Measurements from ENCODE around the gene THAP5. TPM values are rescaled to one million over a fixed set of nuclear protein-coding genes. Genes with fewer than 3 reads are reported as not detected.
"Not testable (repeated sequence)": the region's sequence is repeated elsewhere in the genome, so short reads cannot be mapped to it uniquely, and the experiment has no call there.

Gene THAP5
- total RNA-seq, 1 donor from 2014 or later, result 26.3 TPM

- ATAC-seq (ENCODE audit: low read depth), result no peak
- Mint-ChIP-seq H3K27me3 (no peaks in the 10 kb centered on the region), H3K4me3 (no peak overlapping the region), H3K9me3 (peaks cover 2% of the 10 kb centered on the region), H3K27ac (peak overlapping the region; percentile 37), H3K4me1 (peaks cover 53% of the 10 kb centered on the region), H3K36me3 (ENCODE audit: low read depth) (peaks cover 52% of the 10 kb centered on the region)
- ChIA-PET POLR2A (interaction anchor here (1.7 to 2.1 kb wide), 2 partner anchors 14 to 40 kb away, joined by 4 to 8 read pairs; partner anchors contain the start of gene PNPLA8), CTCF (no interaction called here)
- no peak for TF ChIP-seq CTCF (IDR thresholded peaks at IDR 0.05)
- no peak for DNase-seq
- intact Hi-C loops (cut with micrococcal nuclease), result no loop called here
Measured at GRCh38 chr7:108565987-108566386, 3.5 kb downstream of the THAP5 start.

GRCh38 chr7:108561047-108561619, 8.4 kb downstream of the THAP5 start:
- H3K9me3 Mint-ChIP-seq, result peaks cover 13% of the 10 kb centered on the region
- no peak overlapping the region for H3K27ac Mint-ChIP-seq
- intact Hi-C loops (cut with micrococcal nuclease), result no loop called here
- H3K36me3 Mint-ChIP-seq (ENCODE audit: low read depth), result peaks cover 46% of the 10 kb centered on the region
- no peak overlapping the region for H3K4me3 Mint-ChIP-seq
- ATAC-seq (ENCODE audit: low read depth) (no peak), DNase-seq (no peak)
- no peaks in the 10 kb centered on the region for H3K27me3 Mint-ChIP-seq
- POLR2A ChIA-PET, result interaction anchor here (0.7 to 1.6 kb wide), 3 partner anchors 9 to 13 kb away, joined by 3 to 8 read pairs (median 5); partner anchors contain the start of genes DNAJB9 and THAP5
- no peak for TF ChIP-seq CTCF (IDR thresholded peaks at IDR 0.05)
- CTCF ChIA-PET, result no interaction called here
- H3K4me1 Mint-ChIP-seq, result peaks cover 23% of the 10 kb centered on the region

DNA sequence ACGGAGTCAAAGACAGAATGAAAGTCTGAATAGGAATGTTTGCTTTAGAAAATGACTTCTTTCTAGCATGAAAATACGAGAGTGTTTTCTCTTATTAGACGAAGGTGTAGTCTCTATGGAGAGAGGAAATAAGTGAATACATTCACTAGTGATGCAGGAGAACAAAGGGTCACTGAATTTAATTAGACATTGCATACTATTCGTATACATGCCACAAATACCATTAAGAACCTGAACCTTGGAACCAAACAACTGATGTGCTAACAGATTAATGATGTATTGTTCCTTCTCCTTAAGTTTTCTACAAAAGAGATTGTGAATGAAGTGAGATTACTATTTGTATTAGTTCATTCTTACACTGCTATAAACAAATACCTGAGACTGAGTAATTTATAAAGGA, 10.3 kb downstream of the THAP5 start:
- CTCF ChIA-PET, result no interaction called here

DNA sequence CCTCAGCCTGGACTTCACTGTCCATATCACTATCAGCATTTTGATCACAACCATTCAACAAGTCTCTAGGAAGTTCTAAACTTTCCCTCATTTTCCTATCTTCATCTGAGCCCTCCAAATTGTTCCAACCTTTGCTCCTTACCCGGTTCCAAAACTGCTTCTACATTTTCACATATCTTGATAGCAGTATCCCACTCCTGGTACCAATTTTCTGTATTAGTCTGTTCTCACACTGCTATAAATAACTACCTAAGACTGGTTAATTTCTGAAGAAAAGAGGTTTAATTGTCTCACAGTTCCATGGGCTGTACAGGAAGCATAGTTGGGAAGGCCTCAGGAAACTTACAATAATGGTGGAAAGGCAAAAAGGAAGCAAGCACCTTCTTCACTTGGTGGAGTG, 11.9 kb downstream of the THAP5 start:
- no peak for DNase-seq
- H3K4me3 Mint-ChIP-seq, result no peak overlapping the region

More for the DNA sequence above, 10.3 kb downstream of the THAP5 start:
- H3K9me3 Mint-ChIP-seq, result peaks cover 15% of the 10 kb centered on the region
- no peak overlapping the region for H3K27ac Mint-ChIP-seq
- no peak overlapping the region for H3K4me3 Mint-ChIP-seq
- H3K36me3 Mint-ChIP-seq (ENCODE audit: low read depth), result peaks cover 36% of the 10 kb centered on the region
- TF ChIP-seq CTCF (IDR thresholded peaks at IDR 0.05), result no peak
- ATAC-seq (ENCODE audit: low read depth) (no peak), DNase-seq (no peak)
- POLR2A ChIA-PET, result interaction anchor here (0.8 kb wide), 1 partner anchor 32 kb away, joined by 3 read pairs; no protein-coding TSS in a partner anchor
- H3K4me1 Mint-ChIP-seq, result peaks cover 33% of the 10 kb centered on the region
- intact Hi-C loops (cut with micrococcal nuclease), result no loop called here
- H3K27me3 Mint-ChIP-seq, result no peaks in the 10 kb centered on the region

GRCh38 chr7:108557191-108557590, 12.3 kb downstream of the THAP5 start:
- no peak for DNase-seq
- Mint-ChIP-seq H3K4me1 (peaks cover 50% of the 10 kb centered on the region), H3K9me3 (peaks cover 15% of the 10 kb centered on the region), H3K27me3 (no peaks in the 10 kb centered on the region), H3K36me3 (ENCODE audit: low read depth) (peaks cover 28% of the 10 kb centered on the region), H3K27ac (no peak overlapping the region), H3K4me3 (no peak overlapping the region)
- no peak for TF ChIP-seq CTCF (IDR thresholded peaks at IDR 0.05)
- ATAC-seq (ENCODE audit: low read depth), result no peak
- POLR2A ChIA-PET, result interaction anchor here (1.1 kb wide), 1 partner anchor 13 kb away, joined by 3 read pairs; the partner anchor contains the start of gene DNAJB9
- CTCF ChIA-PET, result no interaction called here
- intact Hi-C loops (cut with micrococcal nuclease), result no loop called here

More for the DNA sequence above, 11.9 kb downstream of the THAP5 start:
- Mint-ChIP-seq H3K36me3 (ENCODE audit: low read depth) (peaks cover 31% of the 10 kb centered on the region), H3K27ac (no peak overlapping the region), H3K27me3 (no peaks in the 10 kb centered on the region), H3K4me1 (peaks cover 46% of the 10 kb centered on the region), H3K9me3 (peaks cover 15% of the 10 kb centered on the region)
- intact Hi-C loops (cut with micrococcal nuclease), result no loop called here
- no peak for ATAC-seq (ENCODE audit: low read depth)
- TF ChIP-seq CTCF (IDR thresholded peaks at IDR 0.05), result no peak
- CTCF ChIA-PET, result no interaction called here
- POLR2A ChIA-PET, result no interaction called here

GRCh38 chr7:108556665-108557064, 12.8 kb downstream of the THAP5 start:
- H3K4me3 Mint-ChIP-seq, DNase-seq, CTCF ChIA-PET: not testable (repeated sequence)

DNA sequence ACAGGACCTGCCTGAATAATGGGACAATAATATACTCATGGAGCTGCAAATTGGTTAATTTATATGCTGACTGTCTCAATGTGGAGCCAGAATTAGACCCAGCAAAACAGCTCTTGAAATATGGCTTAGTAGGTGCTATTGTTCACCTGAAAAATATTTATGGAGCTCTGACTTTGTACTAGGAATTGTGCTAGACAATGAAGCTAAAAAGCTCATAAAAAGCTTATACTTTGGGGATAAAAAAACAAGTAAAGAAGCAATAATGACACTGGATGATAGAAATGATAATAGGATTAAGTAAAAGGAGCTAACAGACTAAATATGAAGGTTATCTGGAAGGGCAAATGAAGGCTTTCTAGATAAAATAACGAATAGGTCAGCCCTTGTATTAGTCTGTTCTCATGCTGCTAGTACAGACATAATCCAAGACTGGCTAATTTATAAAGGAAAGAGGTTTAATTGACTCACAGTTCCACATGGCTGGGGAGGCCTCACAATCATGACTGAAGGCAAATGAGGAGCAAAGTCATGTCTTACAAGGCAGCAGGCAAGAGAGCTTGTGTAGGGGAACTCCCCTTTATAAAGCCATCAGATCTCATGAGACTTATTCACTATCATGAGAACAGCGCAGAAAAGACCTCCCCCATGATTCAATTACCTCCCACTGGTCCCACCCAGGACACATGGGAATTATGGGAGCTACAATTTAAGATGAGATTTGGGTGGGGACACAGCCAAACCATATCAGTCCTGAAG, 21.2 kb downstream of the THAP5 start:
- H3K4me3 Mint-ChIP-seq; H3K9me3 Mint-ChIP-seq; CTCF ChIA-PET; DNase-seq; H3K36me3 Mint-ChIP-seq (ENCODE audit: low read depth); ATAC-seq (ENCODE audit: low read depth); H3K27me3 Mint-ChIP-seq; H3K27ac Mint-ChIP-seq; intact Hi-C loops (cut with micrococcal nuclease): not testable (repeated sequence)
- peaks cover 31% of the 10 kb centered on the region for H3K4me1 Mint-ChIP-seq
- POLR2A ChIA-PET, result interaction anchor here (0.6 to 1.7 kb wide), 2 partner anchors 13 to 21 kb away, joined by 5 to 6 read pairs; partner anchors contain the start of genes DNAJB9 and THAP5

More at GRCh38 chr7:108556665-108557064, 12.8 kb downstream of the THAP5 start:
- H3K27me3 Mint-ChIP-seq; ATAC-seq (ENCODE audit: low read depth); H3K27ac Mint-ChIP-seq; intact Hi-C loops (cut with micrococcal nuclease): not testable (repeated sequence)
- Mint-ChIP-seq H3K4me1 (peaks cover 55% of the 10 kb centered on the region), H3K36me3 (ENCODE audit: low read depth) (peaks cover 27% of the 10 kb centered on the region), H3K9me3 (peaks cover 15% of the 10 kb centered on the region)
- POLR2A ChIA-PET, result interaction anchor here (1.1 kb wide), 1 partner anchor 13 kb away, joined by 3 read pairs; the partner anchor contains the start of gene DNAJB9

All from activated B cell treated with CpG ODN at 0.5 μM for 24 hours (primary cell).